NCI-H1092 treated with DMSO at 0.1 percent for 48 hours (cell line): ENCODE data around the gene NPIPB2.

Experiments
- DNase-seq: peaks from one replicate; lab custom pipeline; 2025; lab: John Stamatoyannopoulos, UW

Gene NPIPB2

DNA sequence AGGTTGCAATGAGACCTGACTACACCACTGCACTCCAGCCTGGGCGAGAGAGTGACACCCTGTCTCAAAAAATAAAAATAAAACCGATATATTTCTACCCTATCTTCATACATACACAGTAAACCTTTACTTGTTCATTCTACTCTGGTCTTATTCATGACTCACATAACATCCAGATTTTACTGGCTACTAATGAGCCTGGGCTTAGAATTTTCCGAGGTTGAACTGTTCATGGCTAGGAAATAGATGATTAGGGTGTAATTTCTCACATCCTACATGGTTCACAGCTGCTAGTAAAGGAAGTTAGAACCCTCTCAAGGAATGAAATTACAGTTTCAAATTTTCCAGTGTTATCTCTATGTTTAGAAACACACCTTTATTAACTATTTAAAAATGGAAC, 40.8 kb downstream of the NPIPB2 start:
- no peak for DNase-seq

- DNase-seq, result no peak
Observed at GRCh38 chr16:11896486-11897176, 45.2 kb downstream of the NPIPB2 start.

- no peak for DNase-seq
Observed at GRCh38 chr16:11893571-11893970, 48.3 kb downstream of the NPIPB2 start.

DNA sequence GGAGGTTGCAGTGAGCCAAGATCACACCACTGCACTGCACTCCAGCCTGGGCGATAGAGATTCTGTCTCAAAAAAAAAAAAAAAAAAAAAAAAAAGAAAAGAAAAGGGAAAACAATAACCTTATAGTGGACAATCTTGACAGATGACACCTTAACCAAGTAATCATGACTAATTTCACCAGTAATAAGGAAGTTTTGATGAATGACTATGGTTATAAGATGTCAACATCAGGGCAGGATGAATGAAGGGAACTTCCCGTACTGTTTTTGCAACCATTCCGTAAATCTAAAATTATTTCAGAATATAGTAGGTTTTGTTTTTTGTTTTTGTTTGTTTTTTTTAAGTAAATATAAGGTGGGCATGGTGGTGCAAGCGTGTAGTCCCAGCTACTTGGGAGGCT, 49.1 kb downstream of the NPIPB2 start:
- no peak for DNase-seq

DNA sequence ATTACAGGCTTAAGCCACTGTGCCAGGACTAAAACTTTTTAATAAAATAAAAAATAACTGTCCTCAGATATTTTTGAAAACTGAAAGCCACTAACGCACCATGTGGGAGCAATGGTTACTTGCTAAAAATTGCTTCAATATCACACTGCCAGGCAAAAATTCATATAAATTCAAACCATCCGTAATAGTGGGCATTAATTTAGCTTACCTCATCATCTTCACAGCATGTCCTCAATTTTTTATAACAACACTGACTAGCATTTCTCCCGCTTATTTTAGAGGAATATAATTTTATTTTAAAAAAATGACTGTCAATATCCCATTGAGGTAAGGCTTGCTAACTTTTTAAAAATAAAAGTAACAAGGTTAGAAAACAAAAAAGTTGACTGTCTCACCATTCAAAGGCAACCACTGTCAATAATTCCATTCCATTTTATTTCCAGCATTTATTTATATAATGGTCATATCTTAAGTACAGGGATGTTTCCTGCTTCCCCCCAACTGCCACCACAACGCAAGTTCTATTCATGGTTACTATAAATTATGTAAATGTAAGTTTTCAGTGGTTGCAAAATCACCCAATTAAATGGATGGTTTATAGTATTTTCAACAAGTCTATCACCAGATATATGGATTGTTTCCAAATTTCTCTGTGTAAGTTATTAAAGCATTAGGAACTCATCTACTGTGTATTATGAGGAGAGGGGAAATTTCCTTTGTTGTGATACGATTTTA, 51.4 kb downstream of the NPIPB2 start:
- DNase-seq, result no peak

DNA sequence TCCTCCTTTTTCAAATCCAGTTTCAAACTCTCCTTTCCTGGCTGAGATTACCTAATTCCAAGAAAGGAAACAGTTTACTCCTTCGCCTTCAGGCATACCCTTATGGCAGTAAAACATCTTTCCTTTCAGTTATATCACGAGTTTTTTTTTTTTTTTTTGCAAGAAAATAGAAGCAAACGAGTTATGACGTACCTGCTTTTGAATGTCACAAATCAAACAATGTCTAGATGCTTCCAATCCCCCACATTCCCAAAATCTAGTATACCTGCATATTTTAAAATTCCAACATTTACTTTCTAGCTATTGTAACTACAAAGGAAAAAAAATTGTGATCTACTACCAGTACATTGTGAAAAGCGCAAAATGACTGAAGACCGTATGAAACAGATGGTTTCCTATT, 55.0 kb downstream of the NPIPB2 start:
- DNase-seq, result no peak

GRCh38 chr16:11884035-11884434, 57.8 kb downstream of the NPIPB2 start:
- no peak for DNase-seq

GRCh38 chr16:11880007-11880406, 61.8 kb downstream of the NPIPB2 start:
- no peak for DNase-seq

DNA sequence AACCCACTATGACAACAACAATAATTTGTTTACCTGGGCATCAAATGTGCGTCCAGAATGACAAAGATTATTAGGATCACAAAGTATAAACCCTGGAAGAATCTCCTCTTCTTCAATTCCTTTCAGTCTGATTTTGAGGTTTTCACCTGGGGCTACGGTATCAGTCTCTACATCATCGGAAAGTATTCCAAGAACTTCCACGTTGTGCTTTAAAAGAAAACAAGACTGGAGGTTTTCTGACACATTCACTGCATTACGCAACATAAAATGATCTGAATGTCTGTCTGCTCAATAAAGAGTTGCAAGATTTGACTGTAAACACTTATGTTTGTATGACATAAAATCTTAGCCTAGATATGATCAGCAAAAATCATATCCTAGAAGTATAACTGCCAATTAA, 64.5 kb downstream of the NPIPB2 start:
- DNase-seq, result no peak
